ENCODE measurements around the gene POU5F2. TPM values are rescaled to one million over a fixed set of nuclear protein-coding genes. Genes with fewer than 3 reads are reported as not detected.

Gene POU5F2
- 1 to 10 TPM; 1.7 to 3.2 TPM for total RNA-seq

GRCh38 chr5:93741136-93741811 is at the start of gene POU5F2:
TSS of gene POU5F2 (minus strand) at chr5:93741600. CDS start at chr5:93741563, 37 bp downstream.
- no peak for TF ChIP-seq POLR2AphosphoS5 (IDR thresholded peaks at IDR 0.05)
- TF ChIP-seq POLR2A (IDR thresholded peaks at IDR 0.05): no peak
- no peak for TF ChIP-seq CTCF (IDR thresholded peaks at IDR 0.05)
- H3K27me3 ChIP-seq (replicated peaks; ENCODE audit: insufficient read depth): no peaks in the 10 kb centered on the region
- H3K36me3 ChIP-seq: no peaks in the 10 kb centered on the region
- no peak within 1 kb of the TSS for H3K27ac ChIP-seq
- H3K4me3 ChIP-seq: no peak within 1 kb of the TSS
- no peaks in the 10 kb centered on the region for H3K4me1 ChIP-seq (replicated peaks)
- 95% methylated on average over 27 of the region's 29 CpGs for WGBS
- no peaks in the 10 kb centered on the region for H3K9me3 ChIP-seq
- intact Hi-C loops (cut with DNase I): no loop called here
- no peak for DNase-seq (ENCODE audit: low spot score)

- intact Hi-C loops (cut with DNase I): loop anchor here (10.0 kb wide), 1 partner anchor 1106 kb away; no protein-coding TSS in a partner anchor
- no peaks in the 10 kb centered on the region for H3K9me3 ChIP-seq
- TF ChIP-seq POLR2A (IDR thresholded peaks at IDR 0.05): no peak
- no peak for TF ChIP-seq CTCF (IDR thresholded peaks at IDR 0.05)
- no peak for TF ChIP-seq POLR2AphosphoS5 (IDR thresholded peaks at IDR 0.05)
- no peak for DNase-seq (ENCODE audit: low spot score)
- WGBS: 87% methylated on average over 3 of the region's 3 CpGs
- no peaks in the 10 kb centered on the region for H3K4me1 ChIP-seq (replicated peaks)
- no peak overlapping the region for H3K4me3 ChIP-seq
- H3K36me3 ChIP-seq: no peaks in the 10 kb centered on the region
- H3K27ac ChIP-seq: no peak overlapping the region
- H3K27me3 ChIP-seq (replicated peaks; ENCODE audit: insufficient read depth): no peaks in the 10 kb centered on the region
Observed at GRCh38 chr5:93790401-93790800, 49.0 kb upstream of the POU5F2 start.

- H3K27me3 ChIP-seq (replicated peaks; ENCODE audit: insufficient read depth): no peaks in the 10 kb centered on the region
- no peak overlapping the region for H3K27ac ChIP-seq
- no peak overlapping the region for H3K4me3 ChIP-seq
- DNase-seq (ENCODE audit: low spot score): no peak
- intact Hi-C loops (cut with DNase I): loop anchor here (10.0 kb wide), 1 partner anchor 1105 kb away; no protein-coding TSS in a partner anchor
- no peaks in the 10 kb centered on the region for H3K9me3 ChIP-seq
- no peaks in the 10 kb centered on the region for H3K4me1 ChIP-seq (replicated peaks)
- WGBS: 37% methylated on average over 5 of the region's 5 CpGs
- no peak for TF ChIP-seq CTCF (IDR thresholded peaks at IDR 0.05)
- no peaks in the 10 kb centered on the region for H3K36me3 ChIP-seq
Observed at GRCh38 chr5:93789173-93790067, 48.0 kb upstream of the POU5F2 start.

- no peak overlapping the region for H3K27ac ChIP-seq
- TF ChIP-seq POLR2A (IDR thresholded peaks at IDR 0.05): no peak
- no peak for TF ChIP-seq POLR2AphosphoS5 (IDR thresholded peaks at IDR 0.05)
- WGBS: 38% methylated on average over 1 of the region's 1 CpG
- no peaks in the 10 kb centered on the region for H3K9me3 ChIP-seq
- H3K27me3 ChIP-seq (replicated peaks; ENCODE audit: insufficient read depth): no peaks in the 10 kb centered on the region
- no peak overlapping the region for H3K4me3 ChIP-seq
- no peaks in the 10 kb centered on the region for H3K4me1 ChIP-seq (replicated peaks)
- no peak for DNase-seq (ENCODE audit: low spot score)
- intact Hi-C loops (cut with DNase I): no loop called here
- no peaks in the 10 kb centered on the region for H3K36me3 ChIP-seq
Observed at GRCh38 chr5:93787598-93787997, 46.2 kb upstream of the POU5F2 start.

GRCh38 chr5:93785475-93785874 is 44.1 kb upstream of the POU5F2 start:
- Histone ChIP-seq H3K36me3 (no peaks in the 10 kb centered on the region), H3K9me3 (no peaks in the 10 kb centered on the region), H3K27ac (no peak overlapping the region), H3K4me3 (no peak overlapping the region), H3K27me3 (replicated peaks; ENCODE audit: insufficient read depth) (no peaks in the 10 kb centered on the region), H3K4me1 (replicated peaks) (no peaks in the 10 kb centered on the region)
- no peak for DNase-seq (ENCODE audit: low spot score)
- TF ChIP-seq POLR2A (IDR thresholded peaks at IDR 0.05) (no peak), POLR2AphosphoS5 (IDR thresholded peaks at IDR 0.05) (no peak), CTCF (IDR thresholded peaks at IDR 0.05) (no peak)
- intact Hi-C loops (cut with DNase I): no loop called here
- 97% methylated on average over 2 of the region's 2 CpGs for WGBS
